ENCODE measurements around the gene SEC22B.
"Not testable (repeated sequence)": the region's sequence is repeated elsewhere in the genome, so short reads cannot be mapped to it uniquely, and the experiment has no call there.

The SEC22B gene

GRCh38 chr1:120112212-120112611, 64.1 kb downstream of the SEC22B start:
- not testable (repeated sequence) for DNase-seq

- not testable (repeated sequence) for DNase-seq
Measured at GRCh38 chr1:120111771-120112170, 64.5 kb downstream of the SEC22B start.

GRCh38 chr1:120111008-120111407, 65.3 kb downstream of the SEC22B start:
- DNase-seq: not testable (repeated sequence)

GRCh38 chr1:120109656-120110055, 66.7 kb downstream of the SEC22B start:
- DNase-seq: not testable (repeated sequence)

- not testable (repeated sequence) for DNase-seq
Measured at GRCh38 chr1:120109180-120109579, 67.1 kb downstream of the SEC22B start.

GRCh38 chr1:120105288-120105687, 71.0 kb downstream of the SEC22B start:
- not testable (repeated sequence) for DNase-seq

- DNase-seq: not testable (repeated sequence)
Measured at GRCh38 chr1:120103768-120104167, 72.6 kb downstream of the SEC22B start.

- not testable (repeated sequence) for DNase-seq
Measured at GRCh38 chr1:120101593-120101992, 74.7 kb downstream of the SEC22B start.
